Stimulated activated CD8-positive, alpha-beta memory T cell treated with anti-CD3 and anti-CD28 coated beads, Interleukin-15, amount 100 ng/mL, for 24 hours (primary cell): ENCODE data around the gene SYNGR3.

ENCODE experiments used
- DNase-seq: peaks from one replicate; pipeline ENCODE4 v3.0.0-alpha.2; 2020; ENCODE audit warnings: low read depth

SYNGR3 gene

DNA sequence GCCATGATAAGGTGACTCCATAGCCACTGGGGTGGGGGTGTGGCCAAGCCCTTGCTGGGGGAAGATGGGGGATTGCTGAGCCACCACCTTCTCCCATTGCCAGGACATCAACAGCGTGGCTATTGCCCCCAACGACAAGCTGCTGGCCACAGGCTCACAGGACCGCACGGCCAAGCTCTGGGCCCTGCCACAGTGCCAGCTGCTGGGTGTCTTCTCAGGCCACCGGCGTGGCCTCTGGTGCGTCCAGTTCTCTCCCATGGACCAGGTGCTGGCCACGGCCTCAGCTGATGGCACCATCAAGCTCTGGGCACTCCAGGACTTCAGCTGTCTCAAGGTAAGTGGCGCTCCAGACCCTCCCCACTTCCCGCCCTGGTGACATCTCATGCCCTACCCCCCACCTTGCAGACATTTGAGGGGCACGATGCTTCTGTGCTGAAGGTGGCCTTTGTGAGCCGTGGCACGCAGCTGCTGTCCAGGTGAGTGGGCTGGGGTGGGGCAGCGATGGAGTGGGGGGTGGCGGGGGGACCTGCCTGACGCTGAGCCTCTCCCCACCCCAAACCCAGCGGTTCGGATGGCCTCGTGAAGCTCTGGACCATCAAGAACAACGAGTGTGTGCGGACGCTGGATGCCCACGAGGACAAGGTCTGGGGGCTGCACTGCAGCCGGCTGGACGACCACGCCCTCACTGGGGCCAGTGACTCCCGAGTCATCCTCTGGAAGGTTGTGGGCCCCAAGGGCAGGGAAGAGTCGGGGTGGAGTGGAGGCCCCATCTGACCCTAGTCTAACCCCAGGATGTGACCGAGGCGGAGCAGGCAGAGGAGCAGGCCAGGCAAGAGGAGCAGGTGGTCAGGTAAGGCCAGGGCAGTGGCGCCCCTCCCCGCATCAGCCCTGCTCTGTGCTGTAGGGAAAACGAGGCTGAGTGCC is 12.6 kb upstream of the SYNGR3 start:
- no peak for DNase-seq

DNA sequence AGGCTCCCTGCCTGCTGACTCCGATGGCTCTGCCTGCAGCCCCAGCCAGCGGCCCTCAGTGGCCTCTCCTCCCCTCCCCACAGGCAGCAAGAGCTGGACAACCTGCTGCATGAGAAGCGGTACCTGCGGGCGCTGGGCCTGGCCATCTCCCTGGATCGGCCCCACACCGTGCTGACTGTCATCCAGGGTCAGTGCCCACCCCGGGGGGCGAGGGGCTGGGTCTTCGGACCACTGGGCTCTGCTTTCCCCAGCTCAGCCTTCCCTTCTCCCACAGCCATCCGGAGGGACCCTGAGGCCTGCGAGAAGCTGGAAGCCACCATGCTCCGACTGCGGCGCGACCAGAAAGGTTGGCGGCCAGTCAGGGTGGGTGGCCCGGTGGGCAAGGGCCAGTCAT is 11.9 kb upstream of the SYNGR3 start:
- no peak for DNase-seq

DNA sequence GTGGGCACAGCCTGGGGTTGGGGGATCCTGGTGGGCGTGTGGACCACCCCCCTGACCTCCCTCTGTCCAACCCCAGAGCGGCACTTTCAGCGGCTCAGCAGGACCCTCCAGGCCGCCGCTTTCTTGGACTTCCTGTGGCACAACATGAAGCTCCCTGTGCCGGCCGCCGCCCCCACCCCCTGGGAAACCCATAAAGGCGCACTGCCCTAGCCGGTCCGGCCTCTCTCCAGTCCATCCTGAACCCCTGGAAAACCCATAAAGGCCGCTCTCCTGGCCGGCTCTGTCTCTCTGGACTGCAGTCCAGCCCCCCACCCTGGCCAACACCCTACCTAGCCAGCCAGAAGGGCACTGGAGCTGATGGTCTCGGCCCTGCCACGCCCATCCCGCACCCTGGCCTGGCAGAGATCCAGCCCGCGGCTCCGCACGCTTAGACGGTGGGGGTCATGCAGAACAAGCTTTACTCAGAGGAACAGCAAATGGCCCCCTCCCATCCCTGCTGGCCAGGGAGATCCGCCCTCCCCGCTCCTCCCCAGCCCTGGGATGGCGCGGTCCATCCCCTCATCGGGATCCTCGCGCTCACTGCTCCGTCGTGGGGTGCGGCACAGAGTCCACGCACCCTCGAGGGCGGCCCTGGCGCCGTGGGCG is 11.2 kb upstream of the SYNGR3 start:
- DNase-seq: no peak

DNA sequence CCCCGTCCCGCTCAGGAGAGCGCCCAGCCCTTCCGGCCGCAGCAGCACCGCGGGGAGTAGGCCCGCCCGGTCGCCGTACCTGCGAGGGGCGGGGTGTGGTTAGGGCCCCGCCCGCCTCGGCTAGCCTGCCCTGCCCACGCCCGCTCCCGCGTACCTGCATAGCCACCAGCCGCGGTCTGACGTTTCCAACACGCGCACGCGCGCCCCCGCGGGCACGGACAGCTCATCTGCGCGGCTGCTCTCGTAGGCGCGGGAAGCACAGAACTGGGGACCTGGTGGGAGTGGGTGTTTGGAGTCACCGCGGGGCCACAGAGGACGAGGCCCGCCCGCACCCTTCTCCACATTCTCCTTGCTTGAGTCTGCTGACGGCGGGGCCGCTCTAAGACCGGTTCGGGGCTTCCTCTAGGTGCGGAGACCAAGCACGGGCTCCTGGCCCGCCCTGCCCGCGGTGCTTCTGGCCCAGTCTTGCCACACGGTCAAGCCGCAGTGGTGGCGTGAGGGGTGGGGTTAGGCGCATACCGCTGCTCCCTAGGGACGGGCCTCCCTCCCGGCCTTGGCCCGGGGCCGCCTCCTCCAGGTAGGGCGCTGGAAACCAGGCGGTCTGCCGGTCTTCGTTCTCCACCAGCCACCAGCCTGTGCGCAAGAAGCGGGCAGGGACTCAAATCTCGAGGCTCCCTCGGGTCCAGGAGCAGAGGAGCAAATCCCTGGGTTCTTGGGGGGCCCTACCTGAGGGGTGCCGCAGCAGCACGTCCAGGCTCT is 10.3 kb upstream of the SYNGR3 start:
- DNase-seq: no peak

DNA sequence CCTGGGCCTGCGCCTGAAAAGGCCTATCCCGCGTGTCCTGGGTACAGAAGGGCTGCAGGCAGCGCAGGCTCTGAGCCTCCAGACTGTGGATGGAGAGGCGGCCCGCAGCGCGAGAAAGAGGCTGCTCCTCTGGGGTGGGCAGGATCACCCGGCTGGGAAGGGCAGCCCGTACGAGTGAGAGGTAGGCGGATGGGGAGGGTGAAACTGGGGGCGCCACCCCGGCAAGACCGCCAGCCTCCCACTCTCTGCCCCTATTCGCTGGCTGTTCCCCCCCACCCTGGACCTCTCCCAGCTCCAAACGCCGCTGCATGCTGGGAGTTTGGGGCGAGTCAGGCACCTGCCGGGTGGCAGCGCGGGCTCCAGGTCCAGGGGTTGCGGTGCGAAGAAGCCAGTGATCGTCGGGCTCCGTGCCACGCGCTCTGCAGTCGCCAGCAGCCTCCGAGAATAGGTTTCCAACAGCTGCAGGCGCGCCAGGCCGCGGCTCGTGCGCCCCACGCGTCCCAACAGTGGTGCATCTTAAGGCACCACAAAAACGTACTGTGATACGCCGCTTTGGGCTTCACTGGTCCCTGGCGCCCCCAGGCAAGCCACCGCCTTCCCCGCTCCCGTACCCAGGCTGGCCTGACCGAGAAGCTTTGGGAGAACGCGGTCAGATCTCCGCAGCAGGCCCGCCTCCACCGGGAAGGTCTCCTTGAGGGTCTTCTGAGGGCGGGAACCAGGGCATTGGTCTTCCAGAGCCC is 9.6 kb upstream of the SYNGR3 start:
- no peak for DNase-seq

DNA sequence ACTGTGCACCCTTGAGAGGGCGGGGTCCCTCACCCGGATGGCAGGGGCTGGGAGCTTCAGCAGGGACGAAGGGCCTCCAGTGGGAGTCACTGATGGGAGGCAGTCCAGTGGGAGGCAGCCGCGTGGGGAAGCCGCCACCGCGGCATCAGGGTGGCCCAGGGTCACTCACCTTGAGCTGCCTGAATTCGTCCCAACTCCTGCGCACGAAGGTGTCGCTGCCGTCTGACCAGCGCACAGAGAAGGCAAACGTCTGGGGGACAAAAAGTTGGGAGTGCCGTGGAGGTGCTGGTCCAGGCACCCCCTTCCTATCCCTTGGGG is 9.0 kb upstream of the SYNGR3 start:
- no peak for DNase-seq

DNA sequence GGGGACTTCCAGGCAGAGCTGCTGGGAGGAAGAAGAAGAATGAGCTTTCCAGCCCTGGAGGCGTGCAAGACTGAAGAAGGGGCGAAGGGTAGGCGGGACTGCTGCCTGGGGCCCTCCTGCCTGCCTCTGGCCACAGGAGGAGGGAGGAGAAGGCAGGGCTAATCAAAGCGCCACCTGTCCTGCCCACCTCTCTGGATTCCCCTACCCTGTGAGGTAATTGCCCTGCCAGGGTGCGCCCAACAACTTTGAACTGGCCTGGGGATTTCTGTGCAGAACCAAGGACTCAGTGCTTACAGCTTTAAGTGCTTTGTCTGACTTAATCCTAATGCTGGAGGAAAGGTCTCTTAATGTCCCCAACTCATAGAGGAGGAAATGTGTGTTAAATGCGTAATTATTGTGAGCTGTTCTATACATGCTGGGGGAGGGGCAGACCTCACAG is 8.4 kb upstream of the SYNGR3 start, which contains the start of gene NOXO1:
Gene NOXO1, minus strand, starts transcription at position 72 of the 439 bp plus-strand sequence. CDS start 290 bp downstream, outside the sequence.
- no peak for DNase-seq

DNA sequence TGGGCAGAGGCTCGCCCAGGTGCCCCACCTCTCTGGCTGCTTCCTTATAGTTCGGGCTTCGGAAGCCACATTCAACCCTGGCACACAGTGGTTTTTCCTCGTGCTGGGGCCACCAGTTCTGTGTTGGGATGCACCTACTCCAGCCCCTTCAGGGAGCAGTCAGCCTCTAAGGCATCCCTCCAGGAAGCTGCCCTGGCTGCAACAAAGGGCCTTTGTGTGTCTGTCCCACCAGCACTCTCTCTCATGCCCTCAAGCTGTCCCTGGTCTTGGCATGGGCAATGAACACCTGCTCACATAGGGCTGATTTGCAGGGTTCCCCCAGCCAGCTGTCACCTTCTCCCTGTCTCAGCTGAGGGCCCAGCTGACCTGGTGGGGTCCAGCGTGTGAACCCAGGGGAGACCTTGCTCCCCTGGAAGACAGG is 7.7 kb upstream of the SYNGR3 start:
- no peak for DNase-seq

DNA sequence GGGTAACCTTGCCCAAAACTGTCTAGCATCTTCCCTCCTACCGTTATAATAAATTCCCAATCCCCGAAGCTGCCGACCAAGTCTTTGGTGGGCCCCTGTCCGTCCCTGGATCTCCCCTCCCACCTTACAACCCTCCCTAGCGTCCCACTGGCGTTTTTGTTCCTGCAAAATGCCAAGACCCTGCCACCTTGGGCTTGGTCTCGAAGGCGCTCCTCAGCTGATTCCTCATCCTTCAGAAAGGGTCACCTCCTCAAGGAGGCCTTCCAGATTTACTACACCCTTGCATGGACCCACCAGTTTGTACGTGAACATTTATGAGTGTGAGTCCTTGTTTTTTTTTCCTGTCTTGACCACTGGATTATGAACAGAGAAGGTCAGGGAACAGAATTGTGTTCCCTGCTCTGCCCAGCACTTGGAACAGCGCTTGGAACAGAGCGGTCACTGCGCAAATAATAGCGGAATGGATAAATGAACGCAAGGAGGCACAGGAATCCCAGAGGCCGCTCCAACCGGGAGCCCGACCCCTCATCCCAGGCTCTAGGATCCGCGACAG is 6.7 kb upstream of the SYNGR3 start:
- no peak for DNase-seq

DNA sequence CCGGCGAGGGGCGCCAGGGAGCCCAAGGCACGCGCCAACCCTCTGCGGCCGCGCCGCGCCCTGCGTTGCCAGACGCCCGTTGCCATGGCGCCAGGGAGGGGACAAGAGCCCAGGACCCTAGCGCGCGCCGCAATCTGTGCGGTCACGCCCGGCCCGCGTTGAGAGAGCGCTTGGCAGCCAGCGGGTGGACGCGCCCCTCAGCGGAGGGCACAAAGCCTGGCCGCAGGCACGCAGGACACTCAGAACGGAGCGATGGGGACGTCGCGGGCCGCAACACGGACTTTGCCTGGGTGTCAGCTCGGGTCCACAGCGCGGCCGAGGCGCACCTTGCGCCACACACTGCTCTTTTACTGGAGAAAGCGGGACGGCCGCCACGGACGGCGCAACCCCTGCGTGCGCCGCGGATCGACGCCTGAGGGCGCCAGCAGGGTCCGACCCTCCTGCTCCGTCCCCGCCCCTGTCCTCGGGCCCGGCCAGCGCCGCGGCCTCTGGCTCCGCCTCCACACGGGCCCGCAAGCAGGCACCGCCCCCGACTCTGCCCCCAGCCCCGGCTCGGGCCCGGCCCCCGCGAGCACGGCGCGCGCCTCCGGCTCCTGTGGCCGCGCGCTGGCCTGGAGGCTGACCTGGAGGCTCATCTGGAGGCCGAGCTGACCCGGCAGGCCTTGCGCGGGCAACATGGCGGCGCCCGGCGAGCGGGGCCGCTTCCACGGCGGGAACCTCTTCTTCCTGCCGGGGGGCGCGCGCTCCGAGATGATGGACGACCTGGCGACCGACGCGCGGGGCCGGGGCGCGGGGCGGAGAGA is 6.0 kb upstream of the SYNGR3 start, which contains the start of gene GFER:
Gene GFER, plus strand, starts transcription at position 650 of the 803 bp plus-strand sequence. Its CDS starts 26 bp downstream, at position 676.
- DNase-seq: no peak

DNA sequence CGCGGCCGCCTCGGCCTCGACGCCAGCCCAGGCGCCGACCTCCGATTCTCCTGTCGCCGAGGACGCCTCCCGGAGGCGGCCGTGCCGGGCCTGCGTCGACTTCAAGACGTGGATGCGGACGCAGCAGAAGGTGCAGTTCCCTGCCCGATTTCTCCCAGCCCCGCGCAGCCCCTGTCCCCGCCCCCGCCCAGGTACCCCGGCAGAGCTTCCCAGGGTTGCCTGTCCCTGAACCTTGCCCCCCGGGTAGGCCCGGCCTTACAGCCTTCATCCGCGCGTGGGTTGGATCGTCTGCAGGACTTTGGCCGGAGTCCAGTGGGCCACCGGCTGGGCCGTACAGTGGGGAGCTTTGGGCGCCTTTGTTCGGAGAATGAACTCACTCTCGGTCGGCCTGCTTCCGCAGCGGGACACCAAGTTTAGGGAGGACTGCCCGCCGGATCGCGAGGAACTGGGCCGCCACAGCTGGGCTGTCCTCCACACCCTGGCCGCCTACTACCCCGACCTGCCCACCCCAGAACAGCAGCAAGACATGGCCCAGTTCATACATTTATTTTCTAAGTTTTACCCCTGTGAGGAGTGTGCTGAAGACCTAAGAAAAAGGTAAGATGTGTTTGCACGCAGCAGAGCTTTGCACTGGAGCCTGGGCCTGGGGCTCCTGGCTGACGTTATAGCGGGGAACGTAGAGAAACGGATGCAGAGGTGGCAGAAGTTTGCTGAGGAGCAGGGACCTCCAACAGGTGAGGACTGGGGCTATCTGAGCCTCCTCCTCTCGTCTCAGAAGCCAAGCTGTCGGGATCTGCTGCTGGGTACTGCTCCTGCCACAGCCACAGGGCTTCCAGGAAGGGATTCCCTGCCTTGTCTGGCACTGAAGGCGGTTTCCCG is 5.2 kb upstream of the SYNGR3 start:
- DNase-seq: no peak

DNA sequence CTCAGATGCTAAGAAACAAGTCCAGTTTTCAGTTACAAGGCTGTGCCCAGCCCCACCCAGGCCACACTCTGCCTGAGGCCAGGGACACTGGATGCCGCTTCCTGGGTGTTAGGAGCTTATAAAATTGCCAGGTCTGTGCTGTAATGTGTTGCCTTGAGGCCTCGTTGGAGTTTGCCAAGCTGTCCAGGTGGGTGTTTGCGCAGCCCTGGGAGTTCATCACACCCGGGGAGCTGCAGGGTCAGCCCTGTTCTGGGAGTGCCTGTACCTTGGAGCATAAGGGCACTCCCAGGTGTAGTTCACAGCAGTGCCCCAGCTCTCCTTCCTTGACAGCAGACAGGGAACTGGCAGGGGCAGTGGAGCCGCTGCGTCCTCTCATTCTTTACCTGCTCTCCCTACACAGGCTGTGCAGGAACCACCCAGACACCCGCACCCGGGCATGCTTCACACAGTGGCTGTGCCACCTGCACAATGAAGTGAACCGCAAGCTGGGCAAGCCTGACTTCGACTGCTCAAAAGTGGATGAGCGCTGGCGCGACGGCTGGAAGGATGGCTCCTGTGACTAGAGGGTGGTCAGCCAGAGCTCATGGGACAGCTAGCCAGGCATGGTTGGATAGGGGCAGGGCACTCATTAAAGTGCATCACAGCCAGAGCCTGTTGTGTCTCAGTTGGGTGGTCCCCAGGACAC is 4.2 kb upstream of the SYNGR3 start:
- no peak for DNase-seq

DNA sequence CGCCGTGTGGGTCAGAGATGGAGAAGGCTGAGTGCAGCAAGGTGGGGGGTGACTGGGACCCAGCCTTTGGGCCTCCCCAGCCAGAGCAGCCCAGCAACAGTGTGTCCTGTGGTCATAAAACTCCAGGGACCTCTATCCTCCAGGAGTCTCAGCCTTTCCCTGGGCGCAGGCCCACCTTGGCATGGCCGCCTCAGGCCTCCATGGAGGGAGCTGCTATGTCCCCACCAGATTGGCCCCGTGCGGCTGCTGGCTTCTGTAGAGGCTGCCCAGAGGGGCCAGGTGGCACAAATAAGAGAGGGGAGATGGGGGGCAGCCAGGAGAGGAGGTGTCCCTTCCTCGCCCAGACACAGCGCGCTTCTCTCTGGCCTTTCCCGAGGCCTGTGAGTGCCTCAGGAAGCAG is 2.6 kb upstream of the SYNGR3 start:
- no peak for DNase-seq

DNA sequence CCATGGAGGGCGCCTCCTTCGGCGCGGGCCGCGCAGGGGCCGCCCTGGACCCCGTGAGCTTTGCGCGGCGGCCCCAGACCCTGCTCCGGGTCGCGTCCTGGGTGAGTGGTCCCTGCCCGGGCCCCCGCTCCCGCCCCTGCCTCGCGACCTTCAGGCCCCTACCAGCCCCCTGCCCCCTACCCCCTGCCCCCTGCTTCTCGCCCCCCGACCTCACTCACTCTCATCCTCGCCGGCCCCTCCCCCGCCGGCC is 256 bp downstream of the SYNGR3 start:
- DNase-seq: no peak

DNA sequence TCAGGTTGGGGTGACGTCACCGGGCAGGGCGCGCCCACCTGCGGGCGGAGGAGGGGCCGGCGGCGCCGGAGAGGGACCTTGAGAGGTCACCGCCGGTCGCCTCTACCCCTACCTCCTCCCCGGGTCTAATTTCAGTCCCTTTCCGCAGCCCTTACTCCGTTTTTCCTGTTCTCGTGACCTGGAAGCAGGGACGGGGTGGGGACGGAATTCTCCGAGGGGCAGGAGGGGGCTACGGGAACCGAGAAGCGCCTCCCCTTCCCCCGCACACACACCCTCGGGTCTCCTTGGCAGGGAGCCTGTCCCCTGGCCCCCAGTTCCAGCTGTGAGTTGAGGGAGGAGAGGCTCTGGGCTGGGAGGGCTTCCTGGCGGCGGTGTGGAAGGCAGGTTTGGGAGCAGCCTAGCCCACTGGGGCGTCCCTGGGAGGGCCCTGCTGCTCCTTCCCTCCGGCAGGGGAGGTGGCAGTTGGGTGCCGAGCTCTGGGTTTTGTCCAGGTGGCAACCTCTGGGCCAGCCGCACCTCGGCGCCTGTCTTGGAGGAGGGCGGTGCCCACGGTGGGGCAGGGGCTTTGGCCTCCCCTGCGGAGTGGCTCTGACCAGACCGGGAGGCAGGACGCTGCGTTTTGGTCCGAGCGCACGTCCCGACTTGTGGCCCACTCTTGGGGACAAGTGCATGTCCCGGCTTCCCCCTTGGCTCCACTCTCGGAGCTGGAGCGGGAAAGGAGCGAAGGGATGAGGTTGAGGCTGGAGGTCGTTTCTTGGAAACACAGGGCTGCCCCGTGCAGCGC is 773 bp downstream of the SYNGR3 start:
- DNase-seq: no peak

DNA sequence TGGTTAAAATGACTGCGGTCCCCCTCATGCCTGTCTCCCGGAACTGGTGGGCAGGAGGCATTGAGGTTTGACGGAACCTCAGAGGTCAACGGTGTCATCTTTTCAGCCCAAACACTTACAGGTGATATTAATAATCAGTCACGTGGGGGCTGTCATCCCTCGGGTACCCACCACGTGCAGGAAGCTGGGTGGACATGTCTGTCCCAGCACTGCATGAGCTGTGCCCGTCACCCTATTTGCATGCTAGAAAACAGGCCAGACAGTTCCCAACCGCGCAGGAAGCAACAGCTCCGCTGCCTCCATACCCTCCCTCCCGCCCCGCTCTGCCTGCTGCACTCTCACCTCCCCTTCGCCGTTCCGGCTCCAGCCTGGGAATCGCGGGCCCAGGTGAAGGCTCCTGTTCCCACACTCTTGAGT is 1.4 kb downstream of the SYNGR3 start:
- no peak for DNase-seq

DNA sequence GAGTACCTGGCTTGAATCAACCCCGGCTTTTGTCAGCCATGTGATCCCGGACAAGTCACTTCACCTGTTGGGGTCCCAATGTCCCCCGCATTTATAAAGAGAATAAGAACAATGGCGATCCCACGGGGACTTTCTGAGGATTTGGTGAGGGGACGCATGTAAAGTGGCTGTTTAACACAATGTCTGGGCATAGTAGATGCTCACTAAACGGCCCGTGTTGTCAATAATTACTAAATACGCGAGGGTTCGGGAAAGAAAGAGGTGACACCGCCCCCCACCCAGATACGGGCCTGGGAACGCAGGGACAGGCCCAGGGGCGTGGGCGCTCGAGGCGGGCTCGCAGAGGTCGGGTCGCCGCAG is 1.8 kb downstream of the SYNGR3 start:
- no peak for DNase-seq

DNA sequence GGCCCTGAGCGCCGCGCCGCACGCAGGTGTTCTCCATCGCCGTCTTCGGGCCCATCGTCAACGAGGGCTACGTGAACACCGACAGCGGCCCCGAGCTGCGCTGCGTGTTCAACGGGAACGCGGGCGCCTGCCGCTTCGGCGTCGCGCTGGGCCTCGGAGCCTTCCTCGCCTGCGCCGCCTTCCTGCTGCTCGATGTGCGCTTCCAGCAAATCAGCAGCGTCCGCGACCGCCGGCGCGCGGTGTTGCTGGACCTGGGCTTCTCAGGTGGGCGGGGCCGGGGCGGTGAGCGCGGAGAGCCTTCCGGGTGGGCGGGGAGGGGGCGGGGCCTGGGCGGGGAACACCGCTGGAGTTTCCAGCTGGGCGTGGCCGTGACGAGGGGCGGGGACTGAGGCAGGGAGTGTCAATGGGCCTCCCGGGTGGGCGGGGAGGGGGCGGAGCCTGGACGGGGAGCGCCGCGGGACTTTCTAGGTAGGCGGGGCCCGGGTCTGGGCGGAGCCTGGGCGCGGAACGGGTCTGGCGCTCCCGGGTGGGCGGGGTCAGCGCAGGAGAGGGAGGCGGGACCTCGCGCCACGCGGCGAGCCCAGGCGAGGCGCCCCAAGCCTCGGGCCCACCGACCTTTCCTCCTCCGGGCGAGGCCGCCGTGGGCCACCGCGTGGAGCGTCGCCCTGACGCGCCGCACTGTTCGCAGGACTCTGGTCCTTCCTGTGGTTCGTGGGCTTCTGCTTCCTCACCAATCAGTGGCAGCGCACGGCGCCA is 2.4 kb downstream of the SYNGR3 start:
- DNase-seq: peak; percentile 95
